OCI-LY7 (cell line): Measurements from ENCODE around the gene DENND4A. TPM values are rescaled to one million over a fixed set of nuclear protein-coding genes. Genes with fewer than 3 reads are reported as not detected.

Experiments
- BruUV-seq: library from RNA; stranded (reverse); fragments of 400-500 nt; replicated peaks from 2 replicates; lab custom pipeline; 2021; lab: Mats Ljungman, UMichigan
- CTCF ChIA-PET: fragments of 300-600 bp; sonication (Branson Sonifier 250); formaldehyde crosslinking; loops from one replicate; lab custom pipeline; 2022; ENCODE audit warnings: antibody characterized with exemption; ENCODE audit not compliant: unreplicated experiment; lab: Charles Lee
- POLR2A ChIA-PET: fragments of 300-600 bp; sonication (Branson Sonifier 250); formaldehyde crosslinking; loops from one replicate; lab custom pipeline; 2022; ENCODE audit warnings: antibody characterized with exemption; lab: Charles Lee
- DNase-seq: peaks from one replicate; pipeline ENCODE4 v3.0.0-alpha.2; 2015; ENCODE audit warnings: low spot score
- H2AFZ ChIP-seq: fragments of 200-600 bp; sonication (generic), shearing (Covaris generic); 2 replicates; pipeline ENCODE4 v1.6.1; 2014; ENCODE audit warnings: mild to moderate bottlenecking, antibody characterized with exemption, low read length, moderate library complexity
- H3K27ac ChIP-seq: fragments of 200-600 bp; sonication (generic); 2 replicates; pipeline ENCODE4 v1.5.1; 2014; ENCODE audit warnings: mixed run types, low read depth, mild to moderate bottlenecking, moderate library complexity, low read length, inconsistent platforms; ENCODE audit not compliant: poor library complexity, severe bottlenecking
- H3K36me3 ChIP-seq: fragments of 200-600 bp; sonication (generic); 2 replicates; pipeline ENCODE4 v1.6.1; 2014; ENCODE audit warnings: mild to moderate bottlenecking, antibody characterized with exemption, low read length, moderate library complexity, mixed read lengths; ENCODE audit not compliant: insufficient read depth
- H3K4me1 ChIP-seq: fragments of 200-600 bp; sonication (generic); 2 replicates; pipeline ENCODE4 v1.5.1; 2014; ENCODE audit warnings: mild to moderate bottlenecking, low read length; ENCODE audit not compliant: insufficient read depth, poor library complexity, severe bottlenecking
- H3K4me2 ChIP-seq: fragments of 200-600 bp; sonication (generic); 2 replicates; pipeline ENCODE4 v1.6.1; 2014; ENCODE audit warnings: mild to moderate bottlenecking, low read length
- H3K4me3 ChIP-seq: fragments of 200-600 bp; sonication (generic); 2 replicates; pipeline ENCODE4 v1.5.1; 2014; ENCODE audit warnings: mild to moderate bottlenecking, low read depth, low read length; ENCODE audit not compliant: poor library complexity, severe bottlenecking
- H3K79me2 ChIP-seq: fragments of 200-600 bp; sonication (generic); 2 replicates; pipeline ENCODE4 v1.6.1; 2016; ENCODE audit warnings: low read depth, mild to moderate bottlenecking, low read length, moderate library complexity, mixed read lengths; ENCODE audit not compliant: insufficient read depth
- H3K9me2 ChIP-seq: fragments of 200-600 bp; sonication (generic); 2 replicates; pipeline ENCODE4 v1.6.1; 2016; ENCODE audit warnings: mild to moderate bottlenecking, low read length, mixed read lengths; ENCODE audit not compliant: insufficient read depth
- H3K9me3 ChIP-seq: fragments of 200-600 bp; sonication (generic); 2 replicates; pipeline ENCODE4 v1.6.1; 2014; ENCODE audit warnings: mild to moderate bottlenecking, mixed run types, low read length, mixed read lengths
- H4K20me1 ChIP-seq: fragments of 200-600 bp; sonication (generic); 2 replicates; pipeline ENCODE4 v1.6.1; 2014; ENCODE audit warnings: mild to moderate bottlenecking, antibody characterized with exemption, low read length, moderate library complexity, mixed read lengths; ENCODE audit not compliant: insufficient read depth
- EZH2phosphoT487 ChIP-seq: fragments of 200-600 bp; sonication (generic); IDR thresholded peaks from 2 replicates; pipeline ENCODE4 v1.6.1; 2018; ENCODE audit warnings: low read depth, borderline replicate concordance, mild to moderate bottlenecking, mixed run types, antibody characterized with exemption, low read length, moderate library complexity, mixed read lengths
- intact Hi-C: fragments of 100-400 bp; cut with micrococcal nuclease; formaldehyde crosslinking; loops from one replicate; pipeline ENCODE4 v1.10.0; 2022; ENCODE audit not compliant: unreplicated experiment
- total RNA-seq, 2 experiments: library from RNA; depleted of rRNA in 1 of 2; stranded (reverse); fragments of >200 nt in 1 of 2; shearing (Covaris generic) in 1 of 2; gene quantifications; 2 replicates each; pipeline ENCODE4 v1.2.3, GENCODE V29; 2014 to 2022
- TF ChIP-seq, protein P1 (sequence below): fragments of 200-600 bp; sonication (generic); conservative IDR thresholded peaks from 2 replicates; pipeline ENCODE4 v1.5.1; 2014; ENCODE audit warnings: mild to moderate bottlenecking, antibody characterized with exemption, low read length, moderate library complexity, mixed read lengths

DENND4A gene
- total RNA-seq, 2 experiments from 2014 or later, result 42.7 to 86.5 TPM

DNA sequence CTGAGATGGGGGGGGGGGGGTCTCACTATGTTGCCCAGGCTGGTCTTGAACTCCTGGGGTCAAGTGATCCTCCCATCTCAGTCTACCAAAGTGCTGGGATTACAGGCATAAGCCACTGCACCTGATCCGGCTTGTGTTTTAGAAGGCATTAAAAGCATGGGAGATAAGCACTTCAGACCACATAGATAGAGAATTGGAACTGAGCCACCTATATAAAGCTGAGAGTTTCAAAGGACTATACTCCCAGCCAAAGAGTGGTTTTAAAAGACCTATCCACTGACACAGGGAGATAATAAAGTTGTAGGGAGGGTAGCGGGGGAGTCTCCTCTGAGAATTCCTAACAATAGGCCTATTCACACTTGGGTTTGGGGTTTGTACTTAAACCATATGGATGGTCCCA lies 34.8 kb downstream of the DENND4A start:
- Histone ChIP-seq H3K79me2 (peaks cover 38% of the 10 kb centered on the region; the same call in 1 of the 2 replicates), H3K9me3 (peaks cover 8% of the 10 kb centered on the region; the same call in 1 of the 2 replicates), H3K27ac (no peak overlapping the region), H4K20me1 (no peaks in the 10 kb centered on the region), H3K4me3 (no peak overlapping the region), H3K4me2 (no peak overlapping the region), H2AFZ (no peak overlapping the region), H3K4me1 (peaks cover 28% of the 10 kb centered on the region), H3K9me2 (no peaks in the 10 kb centered on the region), H3K36me3 (peaks cover 62% of the 10 kb centered on the region)
- ChIA-PET POLR2A (no interaction called here), CTCF (no interaction called here)
- intact Hi-C loops, result no loop called here
- TF ChIP-seq, protein P1, sequence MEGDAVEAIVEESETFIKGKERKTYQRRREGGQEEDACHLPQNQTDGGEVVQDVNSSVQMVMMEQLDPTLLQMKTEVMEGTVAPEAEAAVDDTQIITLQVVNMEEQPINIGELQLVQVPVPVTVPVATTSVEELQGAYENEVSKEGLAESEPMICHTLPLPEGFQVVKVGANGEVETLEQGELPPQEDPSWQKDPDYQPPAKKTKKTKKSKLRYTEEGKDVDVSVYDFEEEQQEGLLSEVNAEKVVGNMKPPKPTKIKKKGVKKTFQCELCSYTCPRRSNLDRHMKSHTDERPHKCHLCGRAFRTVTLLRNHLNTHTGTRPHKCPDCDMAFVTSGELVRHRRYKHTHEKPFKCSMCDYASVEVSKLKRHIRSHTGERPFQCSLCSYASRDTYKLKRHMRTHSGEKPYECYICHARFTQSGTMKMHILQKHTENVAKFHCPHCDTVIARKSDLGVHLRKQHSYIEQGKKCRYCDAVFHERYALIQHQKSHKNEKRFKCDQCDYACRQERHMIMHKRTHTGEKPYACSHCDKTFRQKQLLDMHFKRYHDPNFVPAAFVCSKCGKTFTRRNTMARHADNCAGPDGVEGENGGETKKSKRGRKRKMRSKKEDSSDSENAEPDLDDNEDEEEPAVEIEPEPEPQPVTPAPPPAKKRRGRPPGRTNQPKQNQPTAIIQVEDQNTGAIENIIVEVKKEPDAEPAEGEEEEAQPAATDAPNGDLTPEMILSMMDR, result no peak
- no peak for TF ChIP-seq EZH2phosphoT487
- BruUV-seq, result no TSS peak
- no peak for DNase-seq

DNA sequence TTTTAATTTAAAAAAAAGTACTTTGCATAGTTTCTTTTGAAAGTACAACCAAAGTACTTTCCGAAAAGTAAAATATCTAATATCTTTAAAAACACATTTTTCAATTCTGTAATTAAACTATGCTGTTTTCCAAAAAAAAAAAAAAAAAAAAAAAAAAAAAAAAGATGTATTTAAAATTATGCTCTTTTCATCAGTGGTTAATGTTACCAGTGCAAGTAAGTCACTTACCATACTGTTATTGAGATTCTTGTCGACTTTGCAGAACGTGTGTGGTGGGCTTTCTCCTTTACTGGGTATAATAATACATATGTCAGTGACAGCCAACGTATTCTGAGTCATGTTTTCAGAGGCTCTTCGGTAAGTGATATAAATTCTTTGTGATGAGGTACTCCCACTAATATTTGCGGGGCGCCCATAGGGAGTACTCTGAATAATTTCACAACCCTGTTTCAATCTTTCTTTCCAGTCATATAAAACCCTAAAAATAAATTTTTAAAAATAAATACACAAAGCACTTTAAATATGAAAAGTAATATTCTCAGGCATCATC lies 39.9 kb downstream of the DENND4A start:
- H3K36me3 ChIP-seq, result peaks cover 67% of the 10 kb centered on the region
- no peaks in the 10 kb centered on the region for H3K9me3 ChIP-seq
- no peak overlapping the region for H2AFZ ChIP-seq
- no peak overlapping the region for H3K4me3 ChIP-seq
- ChIA-PET POLR2A (no interaction called here), CTCF (no interaction called here)
- H3K4me2 ChIP-seq, result no peak overlapping the region
- H4K20me1 ChIP-seq, result no peaks in the 10 kb centered on the region
- H3K9me2 ChIP-seq, result no peaks in the 10 kb centered on the region
- peaks cover 4% of the 10 kb centered on the region; the same call in 1 of the 2 replicates for H3K79me2 ChIP-seq
- no peak for TF ChIP-seq EZH2phosphoT487
- TF ChIP-seq, protein P1, result no peak
- intact Hi-C loops, result no loop called here
- DNase-seq, result no peak
- BruUV-seq, result no TSS peak
- no peak overlapping the region for H3K27ac ChIP-seq
- peaks cover 6% of the 10 kb centered on the region for H3K4me1 ChIP-seq

DNA sequence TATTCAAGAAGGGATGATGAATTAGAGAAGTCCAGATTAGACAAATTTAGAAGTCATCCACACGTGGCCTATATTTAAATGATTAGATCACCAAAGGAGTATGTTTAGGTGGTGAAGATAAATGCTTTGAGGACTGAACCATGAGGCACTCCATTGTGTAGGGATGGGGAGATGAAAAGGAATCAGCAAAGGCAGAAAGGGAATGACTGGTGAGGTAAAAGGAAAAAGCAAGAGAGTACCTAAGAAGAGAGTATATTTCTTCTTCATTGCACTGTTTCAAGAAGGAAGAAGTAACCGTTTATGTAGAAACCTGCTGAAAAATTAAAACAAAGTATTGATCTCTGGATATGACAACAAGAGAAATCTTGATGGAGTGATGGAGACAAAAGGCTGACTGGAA lies 40.7 kb downstream of the DENND4A start:
- no peak overlapping the region for H2AFZ ChIP-seq
- no peaks in the 10 kb centered on the region for H3K9me3 ChIP-seq
- TF ChIP-seq, protein P1, result no peak
- TF ChIP-seq EZH2phosphoT487, result no peak
- H3K79me2 ChIP-seq, result peaks cover 4% of the 10 kb centered on the region; the same call in 1 of the 2 replicates
- H3K4me2 ChIP-seq, result no peak overlapping the region
- H3K36me3 ChIP-seq, result peaks cover 66% of the 10 kb centered on the region
- no peaks in the 10 kb centered on the region for H4K20me1 ChIP-seq
- POLR2A ChIA-PET, result no interaction called here
- BruUV-seq, result no TSS peak
- CTCF ChIA-PET, result no interaction called here
- H3K9me2 ChIP-seq, result no peaks in the 10 kb centered on the region
- H3K4me1 ChIP-seq, result peaks cover 3% of the 10 kb centered on the region
- no peak overlapping the region for H3K4me3 ChIP-seq
- no peak overlapping the region for H3K27ac ChIP-seq
- DNase-seq, result no peak
- intact Hi-C loops, result no loop called here
